Measurements from ENCODE around the gene AGO1.
"Not testable (repeated sequence)": the region's sequence is repeated elsewhere in the genome, so short reads cannot be mapped to it uniquely, and the experiment has no call there.

AGO1 gene

GRCh38 chr1:35915693-35916092, 32.7 kb downstream of the AGO1 start:
- DNase-seq (ENCODE audit: low read depth, low spot score): no peak

- no peak for DNase-seq (ENCODE audit: low read depth, low spot score)
Measured at GRCh38 chr1:35923791-35924221, 40.8 kb downstream of the AGO1 start.

- DNase-seq (ENCODE audit: low read depth, low spot score): no peak
Measured at GRCh38 chr1:35924838-35925237, 41.8 kb downstream of the AGO1 start.

GRCh38 chr1:35925741-35926140, 42.7 kb downstream of the AGO1 start:
- DNase-seq (ENCODE audit: low read depth, low spot score): no peak

GRCh38 chr1:35927472-35927871, 44.5 kb downstream of the AGO1 start:
- DNase-seq (ENCODE audit: low read depth, low spot score): no peak

GRCh38 chr1:35929730-35930592, 47.0 kb downstream of the AGO1 start:
- DNase-seq (ENCODE audit: low read depth, low spot score): no peak

GRCh38 chr1:35930593-35931445, 47.8 kb downstream of the AGO1 start, which contains the start of gene AGO3:
Gene AGO3, plus strand, starts transcription at chr1:35931105. Its CDS starts 322 bp downstream, at chr1:35931427.
- DNase-seq (ENCODE audit: low read depth, low spot score): peak; percentile 71

GRCh38 chr1:35931446-35932157, 48.6 kb downstream of the AGO1 start:
- DNase-seq (ENCODE audit: low read depth, low spot score): no peak

GRCh38 chr1:35932158-35932636, 49.2 kb downstream of the AGO1 start:
- no peak for DNase-seq (ENCODE audit: low read depth, low spot score)

GRCh38 chr1:35932941-35933340, 49.9 kb downstream of the AGO1 start:
- DNase-seq (ENCODE audit: low read depth, low spot score): no peak

GRCh38 chr1:35935442-35936388, 52.7 kb downstream of the AGO1 start:
- no peak for DNase-seq (ENCODE audit: low read depth, low spot score)

- DNase-seq (ENCODE audit: low read depth, low spot score): no peak
Measured at GRCh38 chr1:35936838-35937237, 53.8 kb downstream of the AGO1 start.

- DNase-seq (ENCODE audit: low read depth, low spot score): no peak
Measured at GRCh38 chr1:35939484-35939883, 56.5 kb downstream of the AGO1 start.

- no peak for DNase-seq (ENCODE audit: low read depth, low spot score)
Measured at GRCh38 chr1:35945327-35945726, 62.3 kb downstream of the AGO1 start.

GRCh38 chr1:35947547-35947946, 64.5 kb downstream of the AGO1 start:
- no peak for DNase-seq (ENCODE audit: low read depth, low spot score)

GRCh38 chr1:35958558-35958957, 75.5 kb downstream of the AGO1 start:
- no peak for DNase-seq (ENCODE audit: low read depth, low spot score)

- DNase-seq (ENCODE audit: low read depth, low spot score): no peak
Measured at GRCh38 chr1:35959304-35959703, 76.3 kb downstream of the AGO1 start.

GRCh38 chr1:35962952-35963351, 79.9 kb downstream of the AGO1 start:
- no peak for DNase-seq (ENCODE audit: low read depth, low spot score)

GRCh38 chr1:35964277-35964676, 81.3 kb downstream of the AGO1 start:
- DNase-seq (ENCODE audit: low read depth, low spot score): not testable (repeated sequence)

GRCh38 chr1:35968396-35968795, 85.4 kb downstream of the AGO1 start:
- no peak for DNase-seq (ENCODE audit: low read depth, low spot score)

GRCh38 chr1:35971601-35972000, 88.6 kb downstream of the AGO1 start:
- DNase-seq (ENCODE audit: low read depth, low spot score): no peak
